ENCODE measurements around the gene TXNL4A.
"Not testable (repeated sequence)": the region's sequence is repeated elsewhere in the genome, so short reads cannot be mapped to it uniquely, and the experiment has no call there.

TXNL4A gene

GRCh38 chr18:80026363-80026762 lies 38.0 kb upstream of the TXNL4A start:
- H3K27ac ChIP-seq (replicated peaks) = no peak overlapping the region

GRCh38 chr18:80023173-80023572 lies 34.8 kb upstream of the TXNL4A start:
- no peak for TF ChIP-seq GABPA (IDR thresholded peaks at IDR 0.05; ENCODE audit: low read depth)
- TF ChIP-seq, protein P1, sequence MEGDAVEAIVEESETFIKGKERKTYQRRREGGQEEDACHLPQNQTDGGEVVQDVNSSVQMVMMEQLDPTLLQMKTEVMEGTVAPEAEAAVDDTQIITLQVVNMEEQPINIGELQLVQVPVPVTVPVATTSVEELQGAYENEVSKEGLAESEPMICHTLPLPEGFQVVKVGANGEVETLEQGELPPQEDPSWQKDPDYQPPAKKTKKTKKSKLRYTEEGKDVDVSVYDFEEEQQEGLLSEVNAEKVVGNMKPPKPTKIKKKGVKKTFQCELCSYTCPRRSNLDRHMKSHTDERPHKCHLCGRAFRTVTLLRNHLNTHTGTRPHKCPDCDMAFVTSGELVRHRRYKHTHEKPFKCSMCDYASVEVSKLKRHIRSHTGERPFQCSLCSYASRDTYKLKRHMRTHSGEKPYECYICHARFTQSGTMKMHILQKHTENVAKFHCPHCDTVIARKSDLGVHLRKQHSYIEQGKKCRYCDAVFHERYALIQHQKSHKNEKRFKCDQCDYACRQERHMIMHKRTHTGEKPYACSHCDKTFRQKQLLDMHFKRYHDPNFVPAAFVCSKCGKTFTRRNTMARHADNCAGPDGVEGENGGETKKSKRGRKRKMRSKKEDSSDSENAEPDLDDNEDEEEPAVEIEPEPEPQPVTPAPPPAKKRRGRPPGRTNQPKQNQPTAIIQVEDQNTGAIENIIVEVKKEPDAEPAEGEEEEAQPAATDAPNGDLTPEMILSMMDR (IDR thresholded peaks at IDR 0.05; ENCODE audit: insufficient read depth, low read length) = peak; percentile 15
- peak; percentile 45 to 54 for DNase-seq (ENCODE audit: low read depth in 1 of 2, low spot score in 1 of 2)
- H3K27ac ChIP-seq (replicated peaks) = no peak overlapping the region
- no peak overlapping the region for H3K4me3 ChIP-seq (replicated peaks; ENCODE audit: insufficient read depth, low read length)
- no peaks in the 10 kb centered on the region for H3K27me3 ChIP-seq (ENCODE audit: insufficient read depth, poor library complexity, severe bottlenecking)

More at GRCh38 chr18:80026363-80026762, 38.0 kb upstream of the TXNL4A start:
- no peaks in the 10 kb centered on the region for H3K27me3 ChIP-seq (ENCODE audit: insufficient read depth, poor library complexity, severe bottlenecking)
- no peak overlapping the region for H3K4me3 ChIP-seq (replicated peaks; ENCODE audit: insufficient read depth, low read length)
- no peak for TF ChIP-seq POLR2AphosphoS5 (IDR thresholded peaks at IDR 0.05; ENCODE audit: low read depth)
- no peak for TF ChIP-seq SPI1 (IDR thresholded peaks at IDR 0.05; ENCODE audit: borderline replicate concordance, low read depth)
- TF ChIP-seq, protein P2, sequence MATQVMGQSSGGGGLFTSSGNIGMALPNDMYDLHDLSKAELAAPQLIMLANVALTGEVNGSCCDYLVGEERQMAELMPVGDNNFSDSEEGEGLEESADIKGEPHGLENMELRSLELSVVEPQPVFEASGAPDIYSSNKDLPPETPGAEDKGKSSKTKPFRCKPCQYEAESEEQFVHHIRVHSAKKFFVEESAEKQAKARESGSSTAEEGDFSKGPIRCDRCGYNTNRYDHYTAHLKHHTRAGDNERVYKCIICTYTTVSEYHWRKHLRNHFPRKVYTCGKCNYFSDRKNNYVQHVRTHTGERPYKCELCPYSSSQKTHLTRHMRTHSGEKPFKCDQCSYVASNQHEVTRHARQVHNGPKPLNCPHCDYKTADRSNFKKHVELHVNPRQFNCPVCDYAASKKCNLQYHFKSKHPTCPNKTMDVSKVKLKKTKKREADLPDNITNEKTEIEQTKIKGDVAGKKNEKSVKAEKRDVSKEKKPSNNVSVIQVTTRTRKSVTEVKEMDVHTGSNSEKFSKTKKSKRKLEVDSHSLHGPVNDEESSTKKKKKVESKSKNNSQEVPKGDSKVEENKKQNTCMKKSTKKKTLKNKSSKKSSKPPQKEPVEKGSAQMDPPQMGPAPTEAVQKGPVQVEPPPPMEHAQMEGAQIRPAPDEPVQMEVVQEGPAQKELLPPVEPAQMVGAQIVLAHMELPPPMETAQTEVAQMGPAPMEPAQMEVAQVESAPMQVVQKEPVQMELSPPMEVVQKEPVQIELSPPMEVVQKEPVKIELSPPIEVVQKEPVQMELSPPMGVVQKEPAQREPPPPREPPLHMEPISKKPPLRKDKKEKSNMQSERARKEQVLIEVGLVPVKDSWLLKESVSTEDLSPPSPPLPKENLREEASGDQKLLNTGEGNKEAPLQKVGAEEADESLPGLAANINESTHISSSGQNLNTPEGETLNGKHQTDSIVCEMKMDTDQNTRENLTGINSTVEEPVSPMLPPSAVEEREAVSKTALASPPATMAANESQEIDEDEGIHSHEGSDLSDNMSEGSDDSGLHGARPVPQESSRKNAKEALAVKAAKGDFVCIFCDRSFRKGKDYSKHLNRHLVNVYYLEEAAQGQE (IDR thresholded peaks at IDR 0.05; ENCODE audit: insufficient replicate concordance, low read depth) = no peak
- TF ChIP-seq GABPA (IDR thresholded peaks at IDR 0.05; ENCODE audit: low read depth) = no peak
- TF ChIP-seq, protein P1 (IDR thresholded peaks at IDR 0.05; ENCODE audit: insufficient read depth, low read length) = no peak
- no peak for DNase-seq (ENCODE audit: low read depth in 1 of 2, low spot score in 1 of 2)

DNA sequence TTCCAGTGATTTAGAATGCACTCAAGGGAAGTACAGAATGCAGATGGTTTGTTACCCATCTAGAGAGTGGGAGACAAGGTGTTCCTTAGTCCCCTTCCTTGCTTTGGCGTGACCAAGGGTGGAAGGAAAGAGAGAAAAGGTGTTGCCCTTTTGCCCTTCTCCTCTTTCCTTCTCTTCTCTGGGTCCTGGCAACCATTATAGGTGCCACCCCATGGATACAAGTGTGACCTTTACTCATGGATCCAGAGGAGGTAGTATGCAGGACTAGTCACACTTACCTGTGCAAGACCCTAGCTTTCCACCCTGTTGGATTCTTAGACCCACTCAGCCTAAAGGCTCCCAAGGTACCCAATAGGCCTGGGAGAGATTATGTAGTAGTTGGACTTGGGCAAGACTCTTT lies 34.2 kb upstream of the TXNL4A start:
- TF ChIP-seq, protein P2 (IDR thresholded peaks at IDR 0.05; ENCODE audit: insufficient replicate concordance, low read depth) = no peak
- TF ChIP-seq GABPA (IDR thresholded peaks at IDR 0.05; ENCODE audit: low read depth) = no peak
- peak; percentile 51; the same call in 1 of the 2 replicates for TF ChIP-seq POLR2AphosphoS5 (IDR thresholded peaks at IDR 0.05; ENCODE audit: low read depth)
- no peak for TF ChIP-seq SPI1 (IDR thresholded peaks at IDR 0.05; ENCODE audit: borderline replicate concordance, low read depth)
- Histone ChIP-seq H3K27me3 (ENCODE audit: insufficient read depth, poor library complexity, severe bottlenecking) (no peaks in the 10 kb centered on the region), H3K27ac (replicated peaks) (no peak overlapping the region), H3K4me3 (replicated peaks; ENCODE audit: insufficient read depth, low read length) (no peak overlapping the region)
- peak in 1 of 2 experiments; percentile 50 for DNase-seq (ENCODE audit: low read depth in 1 of 2, low spot score in 1 of 2)

DNA sequence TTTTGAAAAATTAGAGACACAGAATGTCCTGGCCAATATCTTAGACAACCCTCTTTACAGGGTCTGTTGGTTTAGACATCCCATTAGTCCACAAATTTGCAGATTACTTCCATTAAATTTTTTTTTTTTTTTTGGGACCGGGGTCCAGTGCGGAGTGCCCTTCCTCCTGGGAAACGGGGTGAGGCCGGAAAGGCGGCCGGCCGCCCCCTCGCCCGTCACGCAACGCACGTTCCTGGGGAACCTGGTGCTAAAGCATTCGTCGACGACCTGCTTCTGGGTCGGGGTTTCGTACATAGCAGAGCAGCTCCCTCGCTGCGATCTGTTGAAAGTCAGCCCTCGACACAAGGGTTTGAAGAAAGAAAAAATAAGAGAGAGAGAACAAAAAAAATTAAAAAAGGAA lies 24.4 kb upstream of the TXNL4A start:
- TF ChIP-seq SPI1 (IDR thresholded peaks at IDR 0.05; ENCODE audit: borderline replicate concordance, low read depth) = no peak
- TF ChIP-seq, protein P2 (IDR thresholded peaks at IDR 0.05; ENCODE audit: insufficient replicate concordance, low read depth) = no peak
- TF ChIP-seq POLR2AphosphoS5 (IDR thresholded peaks at IDR 0.05; ENCODE audit: low read depth) = no peak
- TF ChIP-seq, protein P1 (IDR thresholded peaks at IDR 0.05; ENCODE audit: insufficient read depth, low read length) = no peak
- no peak for TF ChIP-seq GABPA (IDR thresholded peaks at IDR 0.05; ENCODE audit: low read depth)
- no peak overlapping the region for H3K27ac ChIP-seq (replicated peaks)
- H3K27me3 ChIP-seq (ENCODE audit: insufficient read depth, poor library complexity, severe bottlenecking) = no peaks in the 10 kb centered on the region
- DNase-seq (ENCODE audit: low read depth in 1 of 2, low spot score in 1 of 2) = no peak
- H3K4me3 ChIP-seq (replicated peaks; ENCODE audit: insufficient read depth, low read length) = no peak overlapping the region

GRCh38 chr18:80011496-80012137 lies 23.3 kb upstream of the TXNL4A start:
- not testable (repeated sequence) for DNase-seq (ENCODE audit: low read depth in 1 of 2, low spot score in 1 of 2); H3K27me3 ChIP-seq (ENCODE audit: insufficient read depth, poor library complexity, severe bottlenecking); H3K27ac ChIP-seq (replicated peaks); H3K4me3 ChIP-seq (replicated peaks; ENCODE audit: insufficient read depth, low read length)

Measured in HL-60 (cell line).